Amygdala (tissue), 56 donors: Measurements from ENCODE around the gene ATG9A.

ENCODE experiments used
- DNase-seq, 56 donors: peaks; one replicate each; lab custom pipeline; 2025; lab: John Stamatoyannopoulos, UW

ATG9A gene

DNA sequence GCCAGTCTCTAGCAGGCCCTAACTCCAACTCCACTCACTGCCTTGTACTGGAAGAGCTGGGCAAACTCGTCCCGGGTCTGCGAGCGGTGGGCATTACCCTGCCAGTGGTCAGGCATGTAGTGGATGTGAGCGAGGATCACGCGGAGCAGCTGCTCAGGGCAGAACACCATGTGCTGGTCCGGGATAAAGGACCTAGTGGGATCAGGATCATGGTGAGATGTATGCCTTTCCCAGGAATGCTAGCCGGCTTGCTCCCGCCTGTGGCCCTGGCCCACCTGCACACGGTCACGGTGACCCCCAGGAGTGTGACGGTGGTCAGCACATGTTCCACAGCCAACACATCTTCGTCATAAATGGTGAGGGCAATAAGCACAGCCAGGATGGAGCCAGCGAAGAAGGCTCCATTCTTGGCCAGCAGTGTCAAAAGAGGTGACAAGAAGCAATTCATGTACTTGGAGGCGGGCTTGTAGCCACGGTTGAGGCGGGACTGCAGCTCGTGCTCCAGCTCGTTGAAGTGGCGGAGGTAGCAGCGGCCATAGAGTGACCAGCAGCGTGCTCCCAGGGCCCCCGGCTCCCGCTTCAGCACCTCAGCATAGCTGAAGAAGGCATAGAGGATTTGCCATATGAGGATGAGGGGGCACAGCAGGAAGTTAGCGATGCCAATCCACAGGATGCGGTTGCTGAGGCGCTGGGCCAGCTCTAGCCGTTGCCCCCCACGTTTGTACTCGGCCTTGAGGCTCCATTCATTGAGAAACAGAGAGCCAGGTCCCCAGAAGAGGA lies 5.4 kb downstream of the ATG9A start:
- no peak for DNase-seq

DNA sequence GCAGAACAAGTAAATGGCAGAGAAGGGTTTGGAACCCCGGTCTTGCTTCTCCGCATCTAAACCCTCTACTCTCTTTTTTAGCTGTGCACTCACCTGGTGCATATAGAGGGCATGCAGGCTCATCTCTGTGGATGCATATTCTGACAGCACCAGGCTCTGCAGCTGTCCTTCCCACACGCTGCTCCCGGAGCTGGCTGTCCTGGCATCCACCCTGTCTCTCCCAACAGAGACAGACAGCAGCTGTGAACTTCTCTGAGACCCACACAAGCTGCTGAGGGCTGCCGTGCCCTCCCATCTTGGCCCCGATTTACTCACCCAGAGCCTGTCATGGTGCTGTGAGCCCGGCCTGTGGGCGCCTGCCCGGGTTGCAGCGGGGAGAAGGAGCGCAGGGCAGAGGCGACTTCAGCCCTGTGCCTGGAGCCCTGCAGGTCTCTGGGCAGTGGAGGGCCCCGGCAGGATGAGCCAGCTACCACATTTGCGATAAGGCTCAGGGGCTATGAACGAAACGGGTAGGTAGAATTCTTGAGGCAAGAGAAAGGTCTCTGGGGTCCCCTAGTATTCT lies 7.4 kb downstream of the ATG9A start:
- peak in 1 of 56 donors; percentile 2 for DNase-seq

DNA sequence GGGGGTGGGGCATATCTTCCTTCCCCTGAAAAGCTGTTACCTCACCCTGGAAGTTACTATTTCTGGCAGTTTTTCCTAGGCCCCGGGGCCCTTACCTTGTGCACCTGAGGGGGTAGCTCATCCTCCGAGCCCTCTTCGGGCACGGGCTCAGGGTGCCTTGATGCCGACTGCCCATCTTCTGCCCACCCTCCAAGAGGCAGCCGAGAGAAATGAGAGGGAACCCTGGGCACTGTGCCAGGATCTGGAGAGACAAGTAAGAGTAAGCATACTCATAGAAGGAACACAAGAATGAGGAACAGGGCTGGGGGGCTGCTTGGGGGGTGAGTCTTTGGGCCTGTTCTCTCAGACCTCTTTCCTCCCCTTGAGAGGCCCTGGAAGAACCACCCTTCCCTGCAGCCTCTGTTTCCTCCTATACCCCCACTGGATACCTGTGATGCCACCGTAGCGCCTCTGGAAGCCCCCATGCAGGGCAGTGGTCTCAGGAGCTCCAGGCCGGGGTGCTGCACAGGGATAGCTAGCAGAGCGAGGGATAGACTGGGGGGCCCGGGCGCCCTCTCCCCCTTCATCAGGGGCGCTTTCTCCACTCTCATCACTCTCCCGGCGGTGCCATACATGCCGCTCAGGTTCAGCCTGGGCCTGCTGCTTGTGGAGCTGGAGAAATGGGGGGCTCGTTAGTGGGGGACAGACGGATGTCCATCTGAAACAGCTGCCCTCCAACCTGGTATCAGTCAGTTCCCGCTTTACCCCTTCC lies 8.6 kb downstream of the ATG9A start:
- no peak for DNase-seq

DNA sequence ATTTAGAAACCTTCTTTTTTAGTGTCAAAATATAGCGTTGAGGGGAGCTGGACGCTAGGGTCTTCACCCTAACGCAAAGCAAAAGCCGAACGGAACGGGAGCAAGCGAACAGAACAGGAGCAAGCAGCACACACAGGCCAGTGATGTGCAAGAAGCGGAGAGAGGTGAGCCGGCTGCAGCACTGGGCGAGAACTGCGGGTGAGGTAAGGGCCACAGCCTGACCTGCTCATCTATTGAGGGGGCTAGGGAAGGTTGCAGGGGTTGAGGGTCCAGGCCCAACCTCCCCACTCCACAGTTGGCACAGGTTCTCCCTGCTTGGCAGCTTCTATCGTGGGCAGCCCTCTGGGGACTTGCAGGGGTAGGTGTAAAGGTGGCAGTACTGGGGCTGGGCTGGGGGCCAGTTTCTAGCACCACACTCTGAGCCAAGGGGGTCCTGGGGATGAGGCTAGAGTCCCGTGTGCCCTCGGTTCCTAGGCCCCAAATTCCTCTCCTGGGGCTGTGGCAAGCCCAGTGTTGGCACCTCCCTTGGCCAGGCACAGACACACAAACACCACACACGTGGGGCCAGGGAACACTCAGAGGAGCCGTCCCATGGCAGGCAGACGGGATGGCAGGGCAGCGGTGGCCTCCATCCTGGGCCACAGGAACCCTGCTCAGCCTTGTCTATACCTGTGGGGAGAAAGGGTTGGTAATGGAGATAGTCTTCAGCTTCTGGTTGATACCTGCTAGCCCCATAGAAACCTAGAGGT lies 9.5 kb downstream of the ATG9A start:
- DNase-seq: no peak

DNA sequence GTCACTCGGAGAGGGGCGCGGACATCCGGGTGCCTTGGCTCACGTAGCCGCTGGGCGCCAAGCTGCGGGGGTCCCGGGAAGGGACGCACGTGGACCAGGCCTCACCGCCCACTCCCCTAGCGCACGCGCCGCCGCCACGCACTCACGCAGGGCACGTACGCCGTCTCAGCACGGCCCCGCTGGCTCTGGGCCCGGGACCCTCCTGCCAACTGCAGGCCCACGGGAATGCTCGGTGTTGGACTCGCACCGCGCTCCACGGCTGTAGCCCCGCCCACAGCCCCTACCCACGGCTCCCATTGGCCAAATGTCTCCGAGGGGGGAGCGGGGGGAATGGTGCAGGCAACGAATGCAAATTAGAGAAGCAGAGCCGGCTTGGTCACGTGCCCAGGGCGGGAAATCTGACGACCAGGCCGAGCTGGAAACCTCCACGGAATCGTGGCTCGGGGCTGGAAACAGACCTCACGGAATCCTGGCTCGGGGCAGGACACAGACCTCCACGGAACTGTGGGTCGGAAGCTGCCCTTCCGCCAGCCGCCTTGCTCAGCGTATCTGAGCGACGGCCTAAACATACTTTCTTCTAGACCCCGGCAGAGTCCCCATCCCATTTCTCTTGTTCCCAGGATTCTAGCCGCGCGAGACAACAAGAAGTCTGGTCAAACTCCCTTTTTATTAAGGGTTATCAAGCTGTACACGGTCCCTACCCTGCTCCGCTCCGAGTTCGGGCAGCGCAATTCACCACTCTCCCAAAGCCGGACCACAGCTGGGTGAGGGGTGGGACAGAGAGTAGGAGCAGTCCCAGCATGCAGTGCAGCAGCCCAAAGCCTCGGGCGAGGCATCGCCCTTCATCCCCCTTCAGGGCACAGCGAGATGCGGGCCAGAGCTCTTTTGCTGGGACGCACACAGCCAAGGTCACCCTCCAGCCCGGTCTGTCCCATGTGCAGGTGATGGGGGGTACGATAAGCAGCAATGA lies 10.4 kb downstream of the ATG9A start, which contains the start of gene ABCB6:
TSS of gene ABCB6 (minus strand) at position 227 of the 970 bp plus-strand sequence. CDS start 285 bp downstream, outside the sequence.
- peak; percentile 24 to 99 (median 94) for DNase-seq

DNA sequence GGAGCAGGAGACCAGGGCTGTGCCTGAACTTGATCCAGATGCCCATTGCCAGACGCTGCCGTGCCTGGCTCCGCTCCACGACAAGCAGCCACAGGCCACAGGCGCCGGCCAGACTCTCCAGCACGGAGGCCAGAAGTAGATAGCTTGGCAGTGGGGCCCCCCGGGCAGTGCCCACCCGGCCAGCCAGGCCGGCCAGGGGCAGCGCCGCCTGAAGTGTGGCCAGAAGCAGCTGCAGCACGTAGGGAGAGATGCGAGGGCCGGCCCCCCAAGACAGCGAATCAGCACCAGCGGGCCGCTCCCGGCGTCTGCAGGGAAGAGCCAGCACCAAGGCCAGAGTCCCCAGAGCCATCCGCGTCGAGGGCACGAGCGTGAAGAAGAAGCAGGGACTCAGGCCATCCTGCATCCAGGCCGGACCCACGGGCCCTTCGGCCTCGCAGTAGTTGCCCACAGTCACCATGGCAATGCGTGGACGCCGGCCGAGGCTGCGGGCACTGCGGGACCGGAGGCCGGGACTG lies 11.2 kb downstream of the ATG9A start:
- peak in 49 of 56 donors; percentile 26 to 87 (median 67) for DNase-seq

DNA sequence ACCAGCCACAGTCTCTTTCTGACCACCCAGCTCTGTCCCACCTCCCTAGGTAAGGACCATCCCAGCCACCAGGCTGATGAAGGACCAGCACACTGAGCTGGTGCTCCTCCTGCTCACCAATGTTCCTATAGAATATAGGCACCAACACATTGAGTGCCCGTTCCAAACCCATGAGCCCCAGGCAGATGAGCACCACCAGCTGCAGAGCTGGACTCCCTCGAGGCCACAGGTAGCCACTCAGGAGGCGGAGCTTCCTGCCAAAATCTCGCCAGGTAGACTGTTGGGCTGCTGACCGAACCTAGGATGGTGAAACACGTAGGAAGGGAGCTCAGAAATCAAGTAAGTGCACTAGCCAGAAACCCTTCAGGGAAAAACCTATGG lies 12.9 kb downstream of the ATG9A start:
- DNase-seq: no peak

DNA sequence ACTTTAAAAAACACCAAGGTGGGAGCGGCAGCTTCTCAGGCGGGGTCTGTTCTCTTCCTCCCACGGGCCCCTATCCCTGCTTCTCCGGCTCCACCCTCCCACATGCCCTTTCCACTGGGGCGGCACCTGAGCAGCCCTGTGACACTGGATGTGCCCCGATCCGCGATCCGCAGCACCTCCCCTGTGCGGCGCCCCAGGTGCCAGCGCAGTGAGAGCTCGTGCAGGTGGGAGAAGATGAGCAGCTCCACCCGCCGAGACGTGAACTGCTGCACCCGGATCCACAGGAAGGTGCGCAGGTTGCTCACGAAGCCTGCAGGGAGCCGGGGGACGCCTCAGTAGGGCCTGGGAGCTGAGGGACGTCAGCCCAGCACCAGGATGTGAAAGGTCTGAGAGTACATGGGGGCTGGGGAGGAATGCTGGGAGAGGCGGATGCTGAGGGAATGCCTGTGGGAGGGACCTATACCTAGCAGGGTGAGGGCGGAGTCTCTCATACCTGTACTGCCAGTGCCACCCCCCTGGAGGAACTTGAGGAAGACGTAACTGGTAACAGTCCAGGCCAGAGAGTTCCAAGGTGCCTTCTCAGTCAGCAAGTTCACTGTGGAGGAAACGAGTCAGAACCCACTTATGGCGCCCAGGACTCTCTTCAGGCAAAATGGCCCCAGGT lies 13.4 kb downstream of the ATG9A start:
- DNase-seq: no peak

DNA sequence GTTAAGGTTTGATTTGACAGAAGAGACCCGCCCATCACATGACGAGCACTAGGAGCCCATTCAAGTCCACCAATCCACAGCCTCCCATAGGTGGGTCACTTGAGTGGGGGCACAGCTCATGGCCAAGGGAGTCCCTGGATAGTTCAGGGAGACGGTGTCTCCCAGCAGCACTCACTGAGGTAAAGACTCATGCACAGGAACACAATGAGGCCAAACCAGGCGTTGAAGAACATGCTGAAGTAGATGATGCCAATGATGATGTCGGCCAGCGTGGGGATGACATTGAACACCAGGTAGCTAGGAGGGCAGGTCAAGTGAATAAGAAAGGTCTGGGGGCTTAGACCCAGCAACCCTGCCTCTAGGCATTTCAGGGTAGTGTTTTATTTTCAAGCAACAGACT lies 14.7 kb downstream of the ATG9A start:
- no peak for DNase-seq

DNA sequence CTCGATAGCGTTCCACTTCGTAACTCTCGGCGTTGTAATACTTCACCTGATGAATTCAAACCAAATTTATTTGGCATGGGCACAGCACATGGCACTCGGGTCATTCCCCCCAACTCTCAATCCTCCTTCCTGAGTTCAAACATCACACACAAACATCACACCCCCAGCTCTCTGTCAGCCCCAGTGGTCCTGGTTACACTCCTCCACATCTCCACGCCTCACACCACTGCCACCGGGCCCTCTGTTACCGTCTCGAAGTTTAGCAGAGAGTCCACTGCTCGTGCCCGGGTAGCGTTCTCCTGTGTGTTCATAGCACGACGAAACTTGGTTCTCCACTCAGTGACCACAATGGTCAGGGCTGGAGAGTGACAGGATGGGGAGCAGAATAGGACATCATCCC lies 15.3 kb downstream of the ATG9A start:
- DNase-seq: no peak

DNA sequence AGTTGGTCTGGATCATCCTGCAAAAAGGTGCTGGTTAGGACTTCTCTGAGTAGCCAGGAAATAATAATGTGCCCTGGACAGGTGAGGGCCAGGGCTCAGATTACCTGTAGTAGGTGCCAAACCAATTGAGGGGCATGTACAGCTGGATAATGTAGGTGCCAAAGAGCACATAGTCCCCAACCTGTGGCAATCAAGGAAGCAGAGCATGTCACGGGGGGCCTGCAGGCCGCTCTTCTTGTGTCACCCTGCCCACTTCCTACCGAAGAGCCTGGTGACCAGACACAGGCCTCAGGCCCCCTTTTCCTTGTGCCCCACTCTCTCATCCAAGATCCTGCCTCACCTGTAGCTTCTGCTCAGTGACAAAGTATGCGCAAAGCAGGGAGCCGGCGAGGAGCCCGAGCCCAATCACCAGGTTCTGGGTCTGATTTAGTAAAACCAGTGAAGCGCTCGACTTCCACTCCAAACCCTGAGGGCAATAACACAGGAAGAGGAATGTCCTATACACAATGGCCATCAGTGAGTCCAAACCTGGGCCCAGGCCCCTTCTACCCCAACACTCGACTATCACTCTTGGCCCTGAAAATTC lies 15.9 kb downstream of the ATG9A start:
- no peak for DNase-seq

DNA sequence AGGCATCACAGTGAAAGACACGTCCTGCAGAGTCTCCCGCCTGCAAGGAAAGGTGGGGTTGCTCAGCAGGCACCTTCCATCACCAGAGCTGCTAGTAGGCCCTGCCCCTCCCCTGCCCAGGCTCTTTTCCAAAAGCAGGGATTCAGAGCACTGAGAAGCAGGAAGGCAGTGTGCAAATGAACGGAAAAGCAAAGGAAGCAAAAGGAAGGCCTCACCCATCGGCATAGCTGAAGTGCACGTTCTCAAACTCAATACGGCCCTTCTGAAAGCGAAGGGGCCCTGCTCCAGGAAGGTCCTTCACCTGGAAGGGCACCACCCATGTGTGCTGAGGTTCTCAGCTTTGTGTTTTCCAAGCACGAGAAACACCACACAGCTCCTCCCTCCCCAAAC lies 16.4 kb downstream of the ATG9A start:
- no peak for DNase-seq

DNA sequence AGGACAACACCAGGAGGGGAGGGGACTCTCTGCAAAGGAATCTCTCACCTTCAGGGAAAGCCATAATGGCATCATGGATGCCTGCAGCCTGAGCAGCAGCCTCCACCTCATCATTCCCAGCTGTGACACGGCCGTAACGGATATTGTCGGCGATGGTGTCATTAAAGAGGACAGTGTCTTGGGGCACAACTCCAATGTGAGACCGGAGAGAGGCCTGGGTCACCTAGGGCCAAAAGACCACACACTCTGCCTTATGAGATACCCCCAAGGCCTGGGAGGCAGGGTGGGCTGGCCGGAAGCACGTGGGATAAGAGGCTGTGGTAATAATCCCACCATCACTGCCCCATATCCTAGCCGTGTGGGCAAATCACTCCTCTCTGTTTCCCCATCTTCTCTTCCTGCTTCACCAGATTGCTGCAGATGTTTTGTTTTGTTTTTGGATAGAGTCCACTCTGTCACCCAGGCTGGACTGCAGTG lies 18.5 kb downstream of the ATG9A start:
- DNase-seq: no peak

DNA sequence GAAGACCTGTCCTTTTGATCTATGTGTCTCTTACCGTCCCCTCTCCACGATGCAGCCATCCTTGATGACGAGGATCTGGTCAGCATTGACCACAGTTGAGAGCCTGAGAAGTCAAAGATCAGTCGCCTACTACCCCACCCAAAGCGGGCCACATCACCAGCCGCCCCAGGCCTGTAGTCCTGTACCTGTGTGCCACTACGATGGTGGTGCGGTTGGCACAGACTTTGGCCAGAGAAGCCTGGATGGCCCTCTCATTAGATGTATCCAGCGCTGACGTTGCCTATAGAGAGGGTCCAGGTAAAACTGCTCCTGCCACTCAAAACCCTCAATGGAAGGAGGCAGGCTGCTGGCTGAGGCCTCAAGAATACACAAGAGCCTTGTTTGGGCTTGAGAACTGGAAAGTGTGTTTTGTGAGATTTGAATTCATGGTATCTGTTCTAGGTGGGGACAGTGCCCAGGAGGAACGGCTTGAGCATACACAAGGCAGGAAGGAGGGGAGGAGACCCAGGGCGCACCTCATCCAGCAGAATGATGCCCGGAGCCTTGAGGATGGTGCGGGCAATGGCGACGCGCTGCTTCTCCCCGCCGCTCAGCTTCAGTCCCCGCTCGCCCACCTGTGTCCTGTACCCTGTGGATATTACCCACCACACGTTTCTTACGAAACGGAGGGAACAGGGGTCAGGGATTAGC lies 19.1 kb downstream of the ATG9A start:
- DNase-seq: no peak

DNA sequence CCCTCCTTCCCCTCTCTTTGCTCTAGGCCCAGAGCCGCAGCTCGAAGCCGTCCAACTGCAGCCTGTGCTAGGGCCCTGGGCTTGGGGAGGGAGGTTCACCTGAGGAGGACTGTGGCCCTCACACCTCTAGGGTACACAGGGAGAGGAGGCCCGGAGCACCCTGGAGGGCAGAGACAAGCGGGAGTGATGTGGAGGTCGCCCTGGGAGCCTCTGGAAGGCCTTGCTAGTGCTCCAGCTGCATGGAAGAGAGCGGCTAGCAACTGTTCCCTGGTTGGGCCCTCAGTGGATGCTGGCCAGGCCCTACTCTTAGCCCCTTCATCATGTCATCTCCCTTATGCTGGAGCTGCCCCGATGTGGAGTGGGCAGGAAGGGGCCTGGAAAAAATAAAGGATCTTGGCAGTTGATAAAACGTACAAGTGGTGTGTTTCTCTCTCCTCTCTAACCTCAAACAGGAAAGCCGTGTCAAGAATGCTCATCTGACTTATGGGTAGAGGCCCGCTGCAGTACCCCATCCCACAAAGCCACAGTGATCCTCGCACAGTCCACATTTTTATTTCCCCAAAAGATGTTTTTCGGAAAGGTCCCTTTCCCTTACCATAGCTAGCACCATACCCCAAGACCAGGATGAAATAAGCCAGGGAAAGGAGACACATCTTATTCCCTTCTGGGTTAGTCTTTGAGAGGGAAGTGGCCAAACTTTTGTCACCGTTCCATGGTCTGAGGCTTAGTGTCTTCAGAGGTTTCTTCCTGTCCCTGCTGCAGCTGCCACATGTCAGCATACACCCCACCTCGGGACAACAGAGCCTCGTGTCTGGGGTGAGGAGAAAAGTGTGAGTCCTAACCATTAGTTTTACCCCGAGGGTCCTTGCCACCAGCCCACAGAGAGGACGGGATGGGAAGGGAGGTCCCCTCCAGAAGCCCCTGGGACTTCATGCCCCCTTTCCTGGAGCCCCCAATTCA lies 19.9 kb downstream of the ATG9A start:
- no peak for DNase-seq

DNA sequence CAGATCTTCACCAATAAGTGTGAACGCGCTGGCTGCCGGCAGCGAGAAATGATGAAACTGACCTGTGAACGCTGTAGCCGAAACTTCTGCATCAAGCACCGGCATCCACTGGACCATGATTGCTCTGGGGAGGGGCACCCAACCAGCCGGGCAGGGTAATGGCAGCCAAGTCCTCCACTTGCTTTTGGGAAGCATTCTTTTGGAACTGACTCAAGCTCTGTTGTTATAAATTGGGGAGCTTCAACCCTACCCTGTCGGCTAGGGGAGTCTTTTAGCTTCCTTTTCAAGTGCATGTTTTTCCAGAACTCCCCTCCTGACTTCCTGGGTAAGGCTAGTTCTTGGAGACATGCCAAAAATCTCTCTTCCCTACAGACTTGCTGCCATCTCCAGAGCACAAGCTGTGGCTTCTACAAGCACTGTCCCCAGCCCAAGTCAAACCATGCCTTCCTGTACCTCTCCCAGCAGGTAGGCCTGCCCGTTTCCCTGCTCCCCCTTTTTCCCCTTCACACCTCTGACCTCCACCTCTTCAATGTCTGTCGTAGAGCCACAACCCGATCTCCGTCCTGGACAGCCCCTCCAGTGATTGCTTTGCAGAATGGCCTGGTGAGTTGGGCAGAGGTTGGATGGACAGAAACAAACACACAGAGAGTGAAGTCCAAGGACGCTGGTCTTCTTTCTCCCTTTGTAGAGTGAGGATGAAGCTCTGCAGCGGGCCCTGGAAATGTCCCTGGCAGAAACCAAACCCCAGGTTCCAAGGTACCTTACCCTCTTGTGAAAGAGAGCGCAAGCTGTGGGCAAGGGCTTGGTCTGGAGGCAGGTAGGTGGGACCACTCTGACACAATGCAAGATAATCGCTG lies 21.3 kb downstream of the ATG9A start:
- DNase-seq: peak in 1 of 56 donors; percentile 38
